Activated B cell treated with CpG ODN at 0.5 μM for 24 hours (primary cell): ENCODE measurements around the gene ADARB1. TPM values are rescaled to one million over a fixed set of nuclear protein-coding genes. Genes with fewer than 3 reads are reported as not detected.

Experiments
- ATAC-seq: fragments of 200-7000 bp; cut with Tn5 transposase; one replicate; pipeline ENCODE4 v1.10.0; 2021; ENCODE audit warnings: low read depth, mild to moderate bottlenecking, moderate library complexity
- CTCF ChIA-PET: fragments of 350-600 bp; sonication (Branson Sonifier 250); formaldehyde crosslinking; loops from one replicate; lab custom pipeline; 2021; ENCODE audit warnings: antibody characterized with exemption; lab: Charles Lee
- POLR2A ChIA-PET: fragments of 350-600 bp; sonication (Branson Sonifier 250); formaldehyde crosslinking; loops from one replicate; lab custom pipeline; 2021; ENCODE audit warnings: antibody characterized with exemption; lab: Charles Lee
- DNase-seq: peaks from one replicate; pipeline ENCODE4 v3.0.0; 2022
- H3K27ac Mint-ChIP-seq: one replicate; pipeline ENCODE4 v1.8.0; 2020; ENCODE audit warnings: mixed read lengths
- H3K27me3 Mint-ChIP-seq: one replicate; pipeline ENCODE4 v1.8.0; 2021; ENCODE audit warnings: mixed read lengths
- H3K36me3 Mint-ChIP-seq: one replicate; pipeline ENCODE4 v1.8.0; 2021; ENCODE audit warnings: low read depth, mixed read lengths
- H3K4me1 Mint-ChIP-seq: one replicate; pipeline ENCODE4 v1.8.0; 2021; ENCODE audit warnings: mixed read lengths
- H3K4me3 Mint-ChIP-seq: one replicate; pipeline ENCODE4 v1.8.0; 2020; ENCODE audit warnings: mild to moderate bottlenecking, mixed read lengths
- H3K9me3 Mint-ChIP-seq: one replicate; pipeline ENCODE4 v1.8.0; 2020; ENCODE audit warnings: mixed read lengths
- CTCF ChIP-seq: fragments of 200-600 bp; IDR thresholded peaks from one replicate; pipeline ENCODE4 v1.8.0; 2022; ENCODE audit warnings: antibody characterized with exemption, mild to moderate bottlenecking
- intact Hi-C: fragments of 100-400 bp; cut with micrococcal nuclease; formaldehyde crosslinking; loops from one replicate; pipeline ENCODE4 v1.15.1; 2024
- total RNA-seq: library from RNA; stranded (reverse); gene quantifications from 2 replicates; pipeline ENCODE4 v1.2.3, GENCODE V29; 2022

Gene ADARB1
- total RNA-seq, 1 donor from 2014 or later, result 22.6 TPM

- Mint-ChIP-seq H3K4me1 (peaks cover 6% of the 10 kb centered on the region), H3K36me3 (peaks cover 33% of the 10 kb centered on the region), H3K4me3 (no peak overlapping the region), H3K27me3 (no peaks in the 10 kb centered on the region), H3K27ac (no peak overlapping the region), H3K9me3 (no peaks in the 10 kb centered on the region)
- CTCF ChIA-PET, result interaction anchor here (0.7 to 1.7 kb wide), 4 partner anchors 30 to 218 kb away, joined by 3 to 4 read pairs (median 3); no protein-coding TSS in a partner anchor
- TF ChIP-seq CTCF, result no peak
- intact Hi-C loops, result no loop called here
- DNase-seq (no peak), ATAC-seq (no peak)
- POLR2A ChIA-PET, result no interaction called here
These were observed 94.1 kb downstream of the ADARB1 start for GRCh38 chr21:45168522-45168921.

- H3K4me3 Mint-ChIP-seq, result no peak overlapping the region
These were observed 94.6 kb downstream of the ADARB1 start for GRCh38 chr21:45169001-45169400.

GRCh38 chr21:45169682-45170081 is 95.3 kb downstream of the ADARB1 start:
- ATAC-seq (no peak), DNase-seq (no peak)
- Mint-ChIP-seq H3K36me3 (peaks cover 35% of the 10 kb centered on the region), H3K4me1 (peaks cover 6% of the 10 kb centered on the region), H3K27ac (no peak overlapping the region), H3K4me3 (no peak overlapping the region), H3K27me3 (no peaks in the 10 kb centered on the region), H3K9me3 (no peaks in the 10 kb centered on the region)
- intact Hi-C loops, result no loop called here
- CTCF ChIA-PET, result interaction anchor here (0.9 to 1.7 kb wide), 2 partner anchors 123 to 220 kb away, joined by 3 to 4 read pairs; no protein-coding TSS in a partner anchor
- POLR2A ChIA-PET, result no interaction called here
- no peak for TF ChIP-seq CTCF

More at GRCh38 chr21:45169001-45169400, 94.6 kb downstream of the ADARB1 start:
- no peak for DNase-seq
- no peak for TF ChIP-seq CTCF
- no peaks in the 10 kb centered on the region for H3K9me3 Mint-ChIP-seq
- no peak for ATAC-seq
- ChIA-PET CTCF (interaction anchor here (0.7 to 1.7 kb wide), 4 partner anchors 31 to 219 kb away, joined by 3 to 4 read pairs (median 3); no protein-coding TSS in a partner anchor), POLR2A (no interaction called here)
- H3K27me3 Mint-ChIP-seq, result no peaks in the 10 kb centered on the region
- intact Hi-C loops, result no loop called here
- peaks cover 35% of the 10 kb centered on the region for H3K36me3 Mint-ChIP-seq
- H3K4me1 Mint-ChIP-seq, result peaks cover 6% of the 10 kb centered on the region
- H3K27ac Mint-ChIP-seq, result no peak overlapping the region

- CTCF ChIA-PET, result no interaction called here
- H3K36me3 Mint-ChIP-seq, result peaks cover 39% of the 10 kb centered on the region
- intact Hi-C loops, result no loop called here
These were observed 96.6 kb downstream of the ADARB1 start for GRCh38 chr21:45170987-45171386.

GRCh38 chr21:45172420-45172819 is 98.0 kb downstream of the ADARB1 start:
- CTCF ChIA-PET, result no interaction called here
- no peaks in the 10 kb centered on the region for H3K9me3 Mint-ChIP-seq
- intact Hi-C loops, result no loop called here
- no peak overlapping the region for H3K27ac Mint-ChIP-seq
- no peak for ATAC-seq
- no peak for DNase-seq
- no peaks in the 10 kb centered on the region for H3K27me3 Mint-ChIP-seq
- H3K4me3 Mint-ChIP-seq, result no peak overlapping the region
- TF ChIP-seq CTCF, result no peak
- POLR2A ChIA-PET, result no interaction called here
- peaks cover 46% of the 10 kb centered on the region for H3K36me3 Mint-ChIP-seq
- peaks cover 6% of the 10 kb centered on the region for H3K4me1 Mint-ChIP-seq

More at GRCh38 chr21:45170987-45171386, 96.6 kb downstream of the ADARB1 start:
- TF ChIP-seq CTCF, result no peak
- POLR2A ChIA-PET, result no interaction called here
- Mint-ChIP-seq H3K4me3 (no peak overlapping the region), H3K4me1 (peaks cover 6% of the 10 kb centered on the region), H3K9me3 (no peaks in the 10 kb centered on the region), H3K27me3 (no peaks in the 10 kb centered on the region), H3K27ac (no peak overlapping the region)
- DNase-seq (no peak), ATAC-seq (no peak)
